ENCODE measurements around the gene IL1R2. TPM values are rescaled to one million over a fixed set of nuclear protein-coding genes. Genes with fewer than 3 reads are reported as not detected.

Gene IL1R2, protein sequence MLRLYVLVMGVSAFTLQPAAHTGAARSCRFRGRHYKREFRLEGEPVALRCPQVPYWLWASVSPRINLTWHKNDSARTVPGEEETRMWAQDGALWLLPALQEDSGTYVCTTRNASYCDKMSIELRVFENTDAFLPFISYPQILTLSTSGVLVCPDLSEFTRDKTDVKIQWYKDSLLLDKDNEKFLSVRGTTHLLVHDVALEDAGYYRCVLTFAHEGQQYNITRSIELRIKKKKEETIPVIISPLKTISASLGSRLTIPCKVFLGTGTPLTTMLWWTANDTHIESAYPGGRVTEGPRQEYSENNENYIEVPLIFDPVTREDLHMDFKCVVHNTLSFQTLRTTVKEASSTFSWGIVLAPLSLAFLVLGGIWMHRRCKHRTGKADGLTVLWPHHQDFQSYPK
- 0.53 TPM in 1 of 2 replicates, not detected in the other for total RNA-seq

DNA sequence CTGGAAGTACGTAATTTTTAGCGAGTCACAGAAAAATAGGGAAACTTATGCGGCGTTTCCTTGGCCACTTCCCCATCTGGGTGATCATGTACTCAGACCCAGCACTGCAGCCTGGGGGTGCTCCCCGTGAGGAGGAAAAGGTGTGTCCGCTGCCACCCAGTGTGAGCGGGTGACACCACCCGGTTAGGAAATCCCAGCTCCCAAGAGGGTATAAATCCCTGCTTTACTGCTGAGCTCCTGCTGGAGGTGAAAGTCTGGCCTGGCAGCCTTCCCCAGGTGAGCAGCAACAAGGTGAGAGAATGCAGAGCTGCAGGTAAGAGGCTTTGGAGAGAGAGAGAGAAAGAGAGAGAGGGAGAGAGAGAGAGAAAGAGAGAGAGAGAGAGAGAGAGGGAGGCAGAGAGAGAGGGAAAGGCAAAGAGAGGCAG is at the start of gene IL1R2:
Gene IL1R2, plus strand, starts transcription at position 240 of the 425 bp plus-strand sequence. CDS start 16,616 bp downstream, outside the sequence.

Other genes with a start within 250 kb of the IL1R2 start
- 40.1 and 44.3 TPM in 2 replicates for gene IL1R1, start 150.8 kb downstream of the IL1R2 start, total RNA-seq
- gene IL1RL2, start 195.1 kb downstream of the IL1R2 start, total RNA-seq: 1.1 and 1.2 TPM in 2 replicates

All from myometrial cell (primary cell).